K562 (cell line): ENCODE measurements around the gene MICOS13. TPM values are rescaled to one million over a fixed set of nuclear protein-coding genes. Genes with fewer than 3 reads are reported as not detected.
A peak's percentile ranks its signal among the peaks of the same experiment; 100 is the strongest.

ENCODE experiments used
- ATF7 ChIP-seq: fragments of 450-650 bp; IDR thresholded peaks from 2 replicates; pipeline ENCODE4 v1.7.1; 2014; ENCODE audit warnings: mild to moderate bottlenecking, moderate library complexity
- ETS2 ChIP-seq: IDR thresholded peaks from 2 replicates; pipeline ENCODE4 v1.6.1; 2016; ENCODE audit warnings: borderline replicate concordance, missing genetic modification characterization, mild to moderate bottlenecking, moderate library complexity, missing compliant biosample characterization; ENCODE audit not compliant: poor library complexity, severe bottlenecking
- HDAC6 ChIP-seq: IDR thresholded peaks from 2 replicates; pipeline ENCODE4 v1.6.1; 2012; ENCODE audit warnings: low read depth, mild to moderate bottlenecking, control low read depth, inconsistent platforms, low read length, moderate library complexity
- HNRNPK ChIP-seq: fragments of 200-400 bp; formaldehyde crosslinking; IDR thresholded peaks from one replicate; pipeline ENCODE4 v1.6.1; 2018; ENCODE audit warnings: mild to moderate bottlenecking, low read depth, low read length; ENCODE audit not compliant: poor library complexity, severe bottlenecking
- KAT2B ChIP-seq: IDR thresholded peaks from one replicate; pipeline ENCODE4 v1.6.1; 2012; ENCODE audit warnings: low read depth, mild to moderate bottlenecking, control low read depth, inconsistent platforms, low read length, moderate library complexity
- MIER1 ChIP-seq: fragments of 450-650 bp; IDR thresholded peaks from 2 replicates; pipeline ENCODE4 v1.6.1; 2016; ENCODE audit warnings: antibody characterized with exemption, mild to moderate bottlenecking, low read depth
- MTF1 ChIP-seq: fragments of 250-450 bp; sonication (Bioruptor Pico); IDR thresholded peaks from 2 replicates; pipeline ENCODE4 v1.9.0; 2021; ENCODE audit warnings: moderate library complexity, mild to moderate bottlenecking, inconsistent platforms, borderline replicate concordance
- RFX5 ChIP-seq: IDR thresholded peaks from 2 replicates; pipeline ENCODE4 v1.6.1; 2011; ENCODE audit warnings: low read depth, mild to moderate bottlenecking, improper control_type of control experiment, low read length
- SRSF3 ChIP-seq: fragments of 200-400 bp; formaldehyde crosslinking; IDR thresholded peaks from 2 replicates; pipeline ENCODE4 v1.6.1; 2016; ENCODE audit warnings: mild to moderate bottlenecking, low read length, moderate library complexity; ENCODE audit not compliant: insufficient read depth
- TAF1 ChIP-seq: IDR thresholded peaks from 2 replicates; pipeline ENCODE4 v1.6.1; 2011; ENCODE audit warnings: mild to moderate bottlenecking, low read length, moderate library complexity; ENCODE audit not compliant: insufficient read depth, control insufficient read depth, severe bottlenecking; ENCODE audit errors: extremely low read depth
- ZBTB2 ChIP-seq: fragments of 450-650 bp; IDR thresholded peaks from 2 replicates; pipeline ENCODE4 v1.6.1; 2016; ENCODE audit warnings: antibody characterized with exemption
- ZFP30 ChIP-seq: fragments of 250-450 bp; sonication (Bioruptor Pico); IDR thresholded peaks from 2 replicates; pipeline ENCODE4 v1.8.0; 2022; ENCODE audit warnings: moderate library complexity, mild to moderate bottlenecking, inconsistent platforms, borderline replicate concordance
- ZNF384 ChIP-seq: IDR thresholded peaks from 2 replicates; pipeline ENCODE4 v1.6.1; 2012; ENCODE audit warnings: low read depth, low read length, improper control_type of control experiment
- ZNF780A ChIP-seq: fragments of 250-450 bp; sonication (Bioruptor Pico); IDR thresholded peaks from 2 replicates; pipeline ENCODE4 v1.5.0; 2021; ENCODE audit warnings: mild to moderate bottlenecking
- polyA plus RNA-seq, 8 experiments: library from polyadenylated mRNA; depleted of rRNA in 4 of 8; stranded (reverse) in 5 of 8; unstranded in 3 of 8; fragments of >200 nt; fragmentation: Nextera tagmentation in 2 of 8; fragmentation: Illumina TruSeq in 1 of 8; extraction: Ambion mirVana in 2 of 8; extraction: Trizol in 1 of 8; gene quantifications; 2 replicates each; pipeline versions ENCODE4 v1.2.1 to v1.2.3, GENCODE V29; 2011 to 2014; ENCODE audit warnings: inconsistent platforms in 1 of 8, missing spikeins in 1 of 8
- total RNA-seq, 7 experiments: library from RNA; depleted of rRNA in 6 of 7; stranded (reverse); fragments of >200 nt in 6 of 7; fragmentation: Illumina TruSeq in 2 of 7; extraction: Trizol in 2 of 7; gene quantifications; 2 replicates each; pipeline versions ENCODE4 v1.2.1 to v1.2.3, GENCODE V29; 2011 to 2021; ENCODE audit warnings: low replicate concordance in 1 of 7
- TF ChIP-seq, protein P1 (sequence below): fragments of 450-650 bp; IDR thresholded peaks from 2 replicates; pipeline ENCODE4 v1.6.1; 2016
- TF ChIP-seq, protein P2 (sequence below): fragments of 250-450 bp; sonication (Bioruptor Pico); IDR thresholded peaks from 2 replicates; pipeline ENCODE4 v1.5.0; 2021
- TF ChIP-seq, protein P3 (sequence below): fragments of 450-650 bp; IDR thresholded peaks from 2 replicates; pipeline ENCODE4 v1.6.1; 2017; ENCODE audit warnings: mild to moderate bottlenecking, moderate library complexity
- TF ChIP-seq, protein P4 (sequence below): sonication (generic); formaldehyde crosslinking; IDR thresholded peaks from 2 replicates; pipeline ENCODE4 v1.8.1; 2023; ENCODE audit warnings: mild to moderate bottlenecking, missing genetic modification reagents

Gene MICOS13
- total and polyA plus RNA-seq, 9 of the 15 experiments (the other 6 are each of a cell fraction or from before 2014, with no cell fraction given) = 15.5 to 220 (median 49.4) TPM

- no peak for TF ChIP-seq MIER1
- TF ChIP-seq HNRNPK = no peak
- no peak for TF ChIP-seq HDAC6
- TF ChIP-seq, protein P1, sequence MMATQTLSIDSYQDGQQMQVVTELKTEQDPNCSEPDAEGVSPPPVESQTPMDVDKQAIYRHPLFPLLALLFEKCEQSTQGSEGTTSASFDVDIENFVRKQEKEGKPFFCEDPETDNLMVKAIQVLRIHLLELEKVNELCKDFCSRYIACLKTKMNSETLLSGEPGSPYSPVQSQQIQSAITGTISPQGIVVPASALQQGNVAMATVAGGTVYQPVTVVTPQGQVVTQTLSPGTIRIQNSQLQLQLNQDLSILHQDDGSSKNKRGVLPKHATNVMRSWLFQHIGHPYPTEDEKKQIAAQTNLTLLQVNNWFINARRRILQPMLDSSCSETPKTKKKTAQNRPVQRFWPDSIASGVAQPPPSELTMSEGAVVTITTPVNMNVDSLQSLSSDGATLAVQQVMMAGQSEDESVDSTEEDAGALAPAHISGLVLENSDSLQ = peak; percentile 8; the same call in 1 of the 2 replicates
- TF ChIP-seq, protein P2, sequence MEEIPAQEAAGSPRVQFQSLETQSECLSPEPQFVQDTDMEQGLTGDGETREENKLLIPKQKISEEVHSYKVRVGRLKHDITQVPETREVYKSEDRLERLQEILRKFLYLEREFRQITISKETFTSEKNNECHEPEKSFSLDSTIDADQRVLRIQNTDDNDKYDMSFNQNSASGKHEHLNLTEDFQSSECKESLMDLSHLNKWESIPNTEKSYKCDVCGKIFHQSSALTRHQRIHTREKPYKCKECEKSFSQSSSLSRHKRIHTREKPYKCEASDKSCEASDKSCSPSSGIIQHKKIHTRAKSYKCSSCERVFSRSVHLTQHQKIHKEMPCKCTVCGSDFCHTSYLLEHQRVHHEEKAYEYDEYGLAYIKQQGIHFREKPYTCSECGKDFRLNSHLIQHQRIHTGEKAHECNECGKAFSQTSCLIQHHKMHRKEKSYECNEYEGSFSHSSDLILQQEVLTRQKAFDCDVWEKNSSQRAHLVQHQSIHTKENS = no peak
- TF ChIP-seq, protein P3, sequence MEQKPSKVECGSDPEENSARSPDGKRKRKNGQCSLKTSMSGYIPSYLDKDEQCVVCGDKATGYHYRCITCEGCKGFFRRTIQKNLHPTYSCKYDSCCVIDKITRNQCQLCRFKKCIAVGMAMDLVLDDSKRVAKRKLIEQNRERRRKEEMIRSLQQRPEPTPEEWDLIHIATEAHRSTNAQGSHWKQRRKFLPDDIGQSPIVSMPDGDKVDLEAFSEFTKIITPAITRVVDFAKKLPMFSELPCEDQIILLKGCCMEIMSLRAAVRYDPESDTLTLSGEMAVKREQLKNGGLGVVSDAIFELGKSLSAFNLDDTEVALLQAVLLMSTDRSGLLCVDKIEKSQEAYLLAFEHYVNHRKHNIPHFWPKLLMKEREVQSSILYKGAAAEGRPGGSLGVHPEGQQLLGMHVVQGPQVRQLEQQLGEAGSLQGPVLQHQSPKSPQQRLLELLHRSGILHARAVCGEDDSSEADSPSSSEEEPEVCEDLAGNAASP = no peak
- TF ChIP-seq SRSF3 = no peak
- no peak for TF ChIP-seq ETS2 (tag)
- TF ChIP-seq KAT2B = no peak
- no peak for TF ChIP-seq ATF7
- no peak for TF ChIP-seq MTF1 (CRISPR knock-in tag)
- peak; percentile 28 for TF ChIP-seq TAF1
- TF ChIP-seq, protein P4, sequence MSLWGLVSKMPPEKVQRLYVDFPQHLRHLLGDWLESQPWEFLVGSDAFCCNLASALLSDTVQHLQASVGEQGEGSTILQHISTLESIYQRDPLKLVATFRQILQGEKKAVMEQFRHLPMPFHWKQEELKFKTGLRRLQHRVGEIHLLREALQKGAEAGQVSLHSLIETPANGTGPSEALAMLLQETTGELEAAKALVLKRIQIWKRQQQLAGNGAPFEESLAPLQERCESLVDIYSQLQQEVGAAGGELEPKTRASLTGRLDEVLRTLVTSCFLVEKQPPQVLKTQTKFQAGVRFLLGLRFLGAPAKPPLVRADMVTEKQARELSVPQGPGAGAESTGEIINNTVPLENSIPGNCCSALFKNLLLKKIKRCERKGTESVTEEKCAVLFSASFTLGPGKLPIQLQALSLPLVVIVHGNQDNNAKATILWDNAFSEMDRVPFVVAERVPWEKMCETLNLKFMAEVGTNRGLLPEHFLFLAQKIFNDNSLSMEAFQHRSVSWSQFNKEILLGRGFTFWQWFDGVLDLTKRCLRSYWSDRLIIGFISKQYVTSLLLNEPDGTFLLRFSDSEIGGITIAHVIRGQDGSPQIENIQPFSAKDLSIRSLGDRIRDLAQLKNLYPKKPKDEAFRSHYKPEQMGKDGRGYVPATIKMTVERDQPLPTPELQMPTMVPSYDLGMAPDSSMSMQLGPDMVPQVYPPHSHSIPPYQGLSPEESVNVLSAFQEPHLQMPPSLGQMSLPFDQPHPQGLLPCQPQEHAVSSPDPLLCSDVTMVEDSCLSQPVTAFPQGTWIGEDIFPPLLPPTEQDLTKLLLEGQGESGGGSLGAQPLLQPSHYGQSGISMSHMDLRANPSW = no peak
- no peak for TF ChIP-seq RFX5
- no peak for TF ChIP-seq ZNF780A
- no peak for TF ChIP-seq ZFP30 (CRISPR knock-in tag)
- no peak for TF ChIP-seq ZNF384
- TF ChIP-seq ZBTB2 = no peak
These were observed 10.9 kb upstream of the MICOS13 start (continued) for GRCh38 chr19:5690955-5691821.
